Astrocyte of the spinal cord (primary cell): ENCODE results near the gene DPEP3.

Experiments
- DNase-seq: peaks from one replicate; pipeline ENCODE4 v3.0.0; 2011; ENCODE audit warnings: low read depth, low spot score
- H3K4me3 ChIP-seq: 2 replicates; pipeline ENCODE4 v1.5.1; 2011; ENCODE audit warnings: low read depth, mild to moderate bottlenecking, low read length, moderate library complexity
- in situ Hi-C: cut with HindIII; loops from 2 replicates; pipeline ENCODE4 v1.10.0; 2017; ENCODE audit warnings: low sequenced_read_pairs
- TF ChIP-seq, protein P1 (sequence below): IDR thresholded peaks from 2 replicates; pipeline ENCODE4 v1.5.1; 2012; ENCODE audit warnings: low read depth, mild to moderate bottlenecking, low read length, inconsistent platforms

The DPEP3 gene

DNA sequence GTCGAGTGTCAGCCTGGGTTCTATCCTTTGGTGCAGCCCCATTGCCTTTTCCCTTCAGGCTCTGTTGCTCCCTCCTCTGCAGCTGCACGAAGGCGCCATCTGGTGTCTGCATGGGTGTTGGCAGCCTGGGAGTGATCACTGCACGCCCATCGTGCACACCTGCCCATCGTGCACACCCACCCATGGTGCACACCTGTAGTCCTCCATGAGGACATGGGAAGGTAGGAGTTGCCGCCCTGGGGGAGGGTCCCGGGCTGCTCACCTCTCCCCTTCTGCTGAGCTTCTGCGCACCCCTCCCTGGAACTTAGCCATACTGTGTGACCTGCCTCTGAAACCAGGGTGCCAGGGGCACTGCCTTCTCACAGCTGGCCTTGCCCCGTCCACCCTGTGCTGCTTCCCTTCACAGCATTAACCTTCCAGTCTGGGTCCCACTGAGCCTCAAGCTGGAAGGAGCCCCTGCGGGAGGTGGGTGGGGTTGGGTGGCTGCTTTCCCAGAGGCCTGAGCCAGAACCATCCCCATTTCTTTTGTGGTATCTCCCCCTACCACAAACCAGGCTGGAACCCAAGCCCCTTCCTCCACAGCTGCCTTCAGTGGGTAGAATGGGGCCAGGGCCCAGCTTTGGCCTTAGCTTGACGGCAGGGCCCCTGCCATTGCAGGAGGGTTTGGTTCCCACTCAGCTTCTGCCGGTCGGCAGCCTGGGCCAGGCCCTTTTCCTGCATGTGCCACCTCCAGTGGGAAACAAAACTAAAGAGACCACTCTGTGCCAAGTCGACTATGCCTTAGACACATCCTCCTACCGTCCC, 51.5 kb downstream of the DPEP3 start:
- TF ChIP-seq, protein P1, sequence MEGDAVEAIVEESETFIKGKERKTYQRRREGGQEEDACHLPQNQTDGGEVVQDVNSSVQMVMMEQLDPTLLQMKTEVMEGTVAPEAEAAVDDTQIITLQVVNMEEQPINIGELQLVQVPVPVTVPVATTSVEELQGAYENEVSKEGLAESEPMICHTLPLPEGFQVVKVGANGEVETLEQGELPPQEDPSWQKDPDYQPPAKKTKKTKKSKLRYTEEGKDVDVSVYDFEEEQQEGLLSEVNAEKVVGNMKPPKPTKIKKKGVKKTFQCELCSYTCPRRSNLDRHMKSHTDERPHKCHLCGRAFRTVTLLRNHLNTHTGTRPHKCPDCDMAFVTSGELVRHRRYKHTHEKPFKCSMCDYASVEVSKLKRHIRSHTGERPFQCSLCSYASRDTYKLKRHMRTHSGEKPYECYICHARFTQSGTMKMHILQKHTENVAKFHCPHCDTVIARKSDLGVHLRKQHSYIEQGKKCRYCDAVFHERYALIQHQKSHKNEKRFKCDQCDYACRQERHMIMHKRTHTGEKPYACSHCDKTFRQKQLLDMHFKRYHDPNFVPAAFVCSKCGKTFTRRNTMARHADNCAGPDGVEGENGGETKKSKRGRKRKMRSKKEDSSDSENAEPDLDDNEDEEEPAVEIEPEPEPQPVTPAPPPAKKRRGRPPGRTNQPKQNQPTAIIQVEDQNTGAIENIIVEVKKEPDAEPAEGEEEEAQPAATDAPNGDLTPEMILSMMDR: peak; percentile 96
- no peak overlapping the region for H3K4me3 ChIP-seq
- in situ Hi-C loops: no loop called here
- DNase-seq: peak; percentile 42

DNA sequence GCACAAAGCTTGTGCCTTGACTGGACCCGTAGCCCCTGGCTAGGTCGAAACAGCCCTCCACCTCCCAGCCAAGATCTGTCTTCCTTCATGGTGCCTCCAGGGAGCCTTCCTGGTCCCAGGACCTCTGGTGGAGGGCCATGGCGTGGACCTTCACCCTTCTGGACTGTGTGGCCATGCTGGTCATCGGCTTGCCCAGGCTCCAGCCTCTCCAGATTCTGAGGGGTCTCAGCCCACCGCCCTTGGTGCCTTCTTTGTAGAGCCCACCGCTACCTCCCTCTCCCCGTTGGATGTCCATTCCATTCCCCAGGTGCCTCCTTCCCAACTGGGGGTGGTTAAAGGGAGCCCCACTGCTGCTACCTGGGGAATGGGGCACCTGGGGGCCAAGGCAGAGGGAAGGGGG, 52.2 kb downstream of the DPEP3 start:
- TF ChIP-seq, protein P1: no peak
- DNase-seq: no peak
- in situ Hi-C loops: no loop called here
- H3K4me3 ChIP-seq: no peak overlapping the region

DNA sequence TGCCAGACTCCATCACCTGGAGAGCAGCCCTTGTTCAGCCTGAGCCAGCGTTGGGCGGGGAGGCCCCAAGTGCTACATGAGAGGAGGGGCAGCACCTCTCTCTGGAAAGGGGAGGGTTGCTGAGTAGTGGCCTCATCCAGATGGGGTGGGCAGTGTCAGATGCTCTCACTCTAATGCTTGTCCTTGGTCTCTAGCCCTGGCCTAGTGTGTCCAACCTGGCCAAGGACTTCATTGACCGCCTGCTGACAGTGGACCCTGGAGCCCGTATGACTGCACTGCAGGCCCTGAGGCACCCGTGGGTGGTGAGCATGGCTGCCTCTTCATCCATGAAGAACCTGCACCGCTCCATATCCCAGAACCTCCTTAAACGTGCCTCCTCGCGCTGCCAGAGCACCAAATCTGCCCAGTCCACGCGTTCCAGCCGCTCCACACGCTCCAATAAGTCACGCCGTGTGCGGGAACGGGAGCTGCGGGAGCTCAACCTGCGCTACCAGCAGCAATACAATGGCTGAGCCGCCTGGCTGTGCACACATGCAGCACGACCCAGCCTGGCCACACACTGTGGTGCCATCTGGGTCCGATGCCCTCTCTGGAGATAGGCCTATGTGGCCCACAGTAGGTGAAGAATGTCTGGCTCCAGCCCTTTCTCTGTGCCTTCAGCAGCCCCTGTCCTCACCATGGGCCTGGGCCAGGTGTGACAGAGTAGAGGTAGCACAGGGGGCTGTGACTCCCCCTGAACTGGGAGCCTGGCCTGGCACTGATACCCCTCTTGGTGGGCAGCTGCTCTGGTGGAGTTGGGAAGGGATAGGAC, 53.0 kb downstream of the DPEP3 start:
- DNase-seq: no peak
- H3K4me3 ChIP-seq: no peak overlapping the region
- TF ChIP-seq, protein P1: no peak
- in situ Hi-C loops: no loop called here

DNA sequence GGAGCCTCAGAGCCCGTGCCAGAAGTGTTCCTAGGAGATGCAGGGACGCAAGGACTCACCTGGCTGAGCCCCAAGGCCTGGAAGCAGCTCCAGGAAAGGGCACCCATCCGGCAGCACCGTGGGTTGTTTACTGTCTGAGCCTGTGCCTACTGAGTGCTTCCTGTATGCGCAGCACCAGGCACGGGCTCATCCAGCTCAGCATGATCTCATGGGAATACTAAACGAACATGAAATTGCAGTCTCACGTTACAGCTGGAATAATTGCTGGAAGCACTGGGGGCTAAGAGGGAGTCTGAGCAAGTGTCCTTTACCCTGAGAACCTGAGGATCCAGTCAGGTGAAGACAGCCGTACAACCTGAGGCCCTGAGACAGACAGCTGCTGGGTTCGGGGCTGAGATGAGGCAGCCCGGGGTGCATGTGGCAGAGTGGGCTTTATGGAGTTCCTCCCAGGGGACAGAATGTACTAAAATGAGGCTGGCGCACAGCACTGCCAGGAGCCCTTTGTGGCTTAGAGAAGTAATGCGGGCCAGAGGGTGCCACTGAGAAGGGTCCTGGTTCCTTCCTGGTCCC, 54.0 kb downstream of the DPEP3 start:
- TF ChIP-seq, protein P1: no peak
- no peak overlapping the region for H3K4me3 ChIP-seq
- DNase-seq: peak; percentile 27
- in situ Hi-C loops: no loop called here
